ENCODE data around the gene CXCL8. TPM values are rescaled to one million over a fixed set of nuclear protein-coding genes. Genes with fewer than 3 reads are reported as not detected.

Gene CXCL8
- total and polyA plus RNA-seq, 8 donors = 1.1 to 80.4 (median 2.3) TPM

- no peak overlapping the region for H3K4me3 ChIP-seq
- TF ChIP-seq, protein P1, sequence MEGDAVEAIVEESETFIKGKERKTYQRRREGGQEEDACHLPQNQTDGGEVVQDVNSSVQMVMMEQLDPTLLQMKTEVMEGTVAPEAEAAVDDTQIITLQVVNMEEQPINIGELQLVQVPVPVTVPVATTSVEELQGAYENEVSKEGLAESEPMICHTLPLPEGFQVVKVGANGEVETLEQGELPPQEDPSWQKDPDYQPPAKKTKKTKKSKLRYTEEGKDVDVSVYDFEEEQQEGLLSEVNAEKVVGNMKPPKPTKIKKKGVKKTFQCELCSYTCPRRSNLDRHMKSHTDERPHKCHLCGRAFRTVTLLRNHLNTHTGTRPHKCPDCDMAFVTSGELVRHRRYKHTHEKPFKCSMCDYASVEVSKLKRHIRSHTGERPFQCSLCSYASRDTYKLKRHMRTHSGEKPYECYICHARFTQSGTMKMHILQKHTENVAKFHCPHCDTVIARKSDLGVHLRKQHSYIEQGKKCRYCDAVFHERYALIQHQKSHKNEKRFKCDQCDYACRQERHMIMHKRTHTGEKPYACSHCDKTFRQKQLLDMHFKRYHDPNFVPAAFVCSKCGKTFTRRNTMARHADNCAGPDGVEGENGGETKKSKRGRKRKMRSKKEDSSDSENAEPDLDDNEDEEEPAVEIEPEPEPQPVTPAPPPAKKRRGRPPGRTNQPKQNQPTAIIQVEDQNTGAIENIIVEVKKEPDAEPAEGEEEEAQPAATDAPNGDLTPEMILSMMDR (IDR thresholded peaks at IDR 0.05) = no peak
- no peaks in the 10 kb centered on the region for H3K36me3 ChIP-seq
- ATAC-seq = no peak
- intact Hi-C loops (cut with DNase I) = no loop called here
- DNase-seq = no peak
- no peaks in the 10 kb centered on the region for H3K9me3 ChIP-seq
- peaks cover 4 to 16% of the 10 kb centered on the region in 2 donors for H3K4me1 ChIP-seq
- H3K27ac ChIP-seq = no peak overlapping the region
- no peaks in the 10 kb centered on the region for H3K27me3 ChIP-seq
Observed at GRCh38 chr4:73777612-73778011, 37.2 kb downstream of the CXCL8 start.

DNA sequence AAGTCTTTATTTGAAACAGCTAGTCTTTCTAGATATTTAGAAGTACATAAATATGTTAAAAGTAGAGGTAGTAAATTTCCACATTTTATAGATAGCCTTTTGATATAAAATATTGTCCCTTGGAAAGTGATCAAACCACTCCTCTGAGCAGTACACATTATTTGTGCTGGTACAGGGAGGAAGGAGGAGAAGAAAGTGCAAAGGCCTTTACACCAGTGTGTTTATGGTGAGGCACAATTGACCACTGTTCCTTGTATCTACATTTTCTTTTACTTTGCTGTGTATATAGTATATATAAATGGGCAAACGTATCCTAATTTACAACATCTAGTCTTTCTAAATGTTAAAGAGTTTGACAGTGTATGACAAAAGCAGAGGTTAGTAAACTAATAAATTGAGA lies 39.9 kb downstream of the CXCL8 start:
- H3K27me3 ChIP-seq = no peaks in the 10 kb centered on the region
- no peak for ATAC-seq
- H3K4me1 ChIP-seq = peaks cover 4 to 16% of the 10 kb centered on the region in 2 donors
- DNase-seq = no peak
- intact Hi-C loops (cut with DNase I) = no loop called here
- no peaks in the 10 kb centered on the region for H3K36me3 ChIP-seq
- H3K4me3 ChIP-seq = no peak overlapping the region
- H3K27ac ChIP-seq = no peak overlapping the region
- TF ChIP-seq, protein P1 (IDR thresholded peaks at IDR 0.05) = no peak
- no peaks in the 10 kb centered on the region for H3K9me3 ChIP-seq

- no peak for ATAC-seq
- TF ChIP-seq, protein P1 (IDR thresholded peaks at IDR 0.05) = no peak
Observed at GRCh38 chr4:73780834-73781233, 40.5 kb downstream of the CXCL8 start.

DNA sequence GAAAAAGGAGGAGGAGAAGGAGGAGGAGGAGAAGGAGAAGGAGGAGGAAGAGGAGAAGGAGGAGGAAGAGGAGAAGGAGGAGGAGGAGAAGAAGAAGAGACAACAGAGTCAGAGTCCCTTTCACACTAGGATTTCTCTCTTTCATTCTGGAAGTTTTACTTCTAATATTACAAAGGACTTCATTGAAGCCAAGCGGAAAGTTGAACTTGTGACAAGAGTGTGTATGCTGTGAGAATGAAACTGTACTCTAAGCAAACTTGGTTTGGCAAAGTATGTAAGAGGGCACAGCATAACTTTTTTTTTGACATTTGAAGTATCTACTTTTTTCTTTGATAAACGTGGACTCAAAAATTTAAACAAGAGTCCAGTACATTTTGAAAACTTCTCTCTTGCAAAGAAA lies 48.0 kb downstream of the CXCL8 start:
- ATAC-seq (no peak), DNase-seq (no peak)
- intact Hi-C loops (cut with DNase I) = no loop called here
- no peak overlapping the region for H3K27ac ChIP-seq
- H3K27me3 ChIP-seq = no peaks in the 10 kb centered on the region
- TF ChIP-seq, protein P1 (IDR thresholded peaks at IDR 0.05) = no peak
- H3K4me3 ChIP-seq = no peak overlapping the region
- no peaks in the 10 kb centered on the region for H3K4me1 ChIP-seq
- no peaks in the 10 kb centered on the region for H3K36me3 ChIP-seq
- H3K9me3 ChIP-seq = peaks cover 0 to 5% of the 10 kb centered on the region in 2 donors

More at GRCh38 chr4:73780834-73781233, 40.5 kb downstream of the CXCL8 start:
- no peak overlapping the region for H3K4me3 ChIP-seq
- H3K27me3 ChIP-seq = no peaks in the 10 kb centered on the region
- H3K9me3 ChIP-seq = no peaks in the 10 kb centered on the region
- H3K36me3 ChIP-seq = no peaks in the 10 kb centered on the region
- DNase-seq = no peak
- H3K27ac ChIP-seq = no peak overlapping the region
- intact Hi-C loops (cut with DNase I) = no loop called here
- H3K4me1 ChIP-seq = peaks cover 0 to 12% of the 10 kb centered on the region in 2 donors

Other genes with a start within 250 kb of the CXCL8 start
- gene RASSF6, start 120.1 kb upstream of the CXCL8 start, total RNA-seq = 1 to 10 TPM; 1.3 to 2.2 TPM
- gene RASSF6, start 120.1 kb upstream of the CXCL8 start, polyA plus RNA-seq (ENCODE audit: insufficient read length in 6 of 6) = 1 to 10 TPM; 1.6 to 3.3 (median 2.5) TPM
- gene CXCL6, start 96.1 kb downstream of the CXCL8 start, total RNA-seq = 1 to 10 TPM in 1 of 2 donors, under 1 TPM in 1; 0.15 to 4.8 TPM
- gene CXCL6, start 96.1 kb downstream of the CXCL8 start, polyA plus RNA-seq (ENCODE audit: insufficient read length in 6 of 6) = under 1 TPM in 1 of 6 donors, not detected in 5; 0.26 TPM
- not detected for gene PF4V1, start 112.7 kb downstream of the CXCL8 start, total RNA-seq
- gene PF4V1, start 112.7 kb downstream of the CXCL8 start, polyA plus RNA-seq (ENCODE audit: insufficient read length in 6 of 6) = 1 to 10 TPM in 1 of 6 donors, under 1 TPM in 2, not detected in 3; 0.53 to 1.0 (median 0.90) TPM
- 10 to 100 TPM in 1 of 2 donors, 1 to 10 TPM in 1; 4.1 to 39.0 TPM for gene CXCL1, start 128.8 kb downstream of the CXCL8 start, total RNA-seq
- gene CXCL1, start 128.8 kb downstream of the CXCL8 start, polyA plus RNA-seq (ENCODE audit: insufficient read length in 6 of 6) = 1 to 10 TPM in 5 of 6 donors, under 1 TPM in 1; 0.83 to 2.6 (median 2.1) TPM
- 1 to 10 TPM; 1.8 to 3.6 TPM for gene PF4, start 241.5 kb downstream of the CXCL8 start, total RNA-seq
- gene PF4, start 241.5 kb downstream of the CXCL8 start, polyA plus RNA-seq (ENCODE audit: insufficient read length in 6 of 6) = 10 to 100 TPM in 5 of 6 donors, 1 to 10 TPM in 1; 9.4 to 17.8 (median 13.5) TPM
- 10 to 100 TPM in 1 of 2 donors, 1 to 10 TPM in 1; 2.6 to 10.4 TPM for gene PPBP, start 247.6 kb downstream of the CXCL8 start, total RNA-seq
- 10 to 100 TPM; 20.2 to 49.8 (median 37.1) TPM for gene PPBP, start 247.6 kb downstream of the CXCL8 start, polyA plus RNA-seq (ENCODE audit: insufficient read length in 6 of 6)

All from left lung (tissue), 10 donors.